ENCODE results near the gene FIGN.

The FIGN gene

GRCh38 chr2:163553601-163554000 is 182.2 kb downstream of the FIGN start:
- no peak for DNase-seq

- DNase-seq: no peak
Measured at GRCh38 chr2:163552758-163553157, 183.1 kb downstream of the FIGN start.

GRCh38 chr2:163551616-163552373 is 184.0 kb downstream of the FIGN start:
- no peak for DNase-seq

GRCh38 chr2:163548970-163549369 is 186.8 kb downstream of the FIGN start:
- DNase-seq: no peak
